NCI-H187 treated with DMSO at 0.1 percent for 48 hours (cell line): ENCODE measurements around the gene PARP1.
"Not testable (repeated sequence)": the region's sequence is repeated elsewhere in the genome, so short reads cannot be mapped to it uniquely, and the experiment has no call there.

ENCODE experiments used
- DNase-seq: peaks from one replicate; lab custom pipeline; 2025; lab: John Stamatoyannopoulos, UW

The PARP1 gene

GRCh38 chr1:226428791-226429461 is 21.0 kb upstream of the PARP1 start:
- DNase-seq: peak; percentile 64

DNA sequence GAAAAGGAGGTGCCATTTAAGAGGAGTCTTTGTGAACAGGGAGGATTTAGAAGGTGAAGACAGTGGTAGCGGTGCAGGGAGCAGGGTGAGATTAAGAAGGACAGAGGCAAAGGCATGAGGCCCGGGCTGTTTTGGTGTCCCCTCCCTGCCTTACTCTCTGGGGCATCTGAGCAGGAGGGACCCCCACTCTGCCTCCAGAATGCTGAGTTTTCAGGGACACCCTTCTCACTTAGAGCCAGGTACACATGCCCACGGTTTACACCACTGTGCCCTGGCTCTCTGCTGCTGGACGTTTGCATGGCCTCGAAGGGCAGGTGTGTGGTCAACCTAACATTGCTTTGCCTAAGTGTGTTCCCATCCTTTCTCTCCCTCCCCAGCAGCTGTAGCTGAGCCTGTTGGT is 20.5 kb upstream of the PARP1 start:
- DNase-seq: no peak

- DNase-seq: no peak
Observed at GRCh38 chr1:226427131-226427530, 19.2 kb upstream of the PARP1 start.

GRCh38 chr1:226426395-226426794 is 18.5 kb upstream of the PARP1 start:
- not testable (repeated sequence) for DNase-seq

DNA sequence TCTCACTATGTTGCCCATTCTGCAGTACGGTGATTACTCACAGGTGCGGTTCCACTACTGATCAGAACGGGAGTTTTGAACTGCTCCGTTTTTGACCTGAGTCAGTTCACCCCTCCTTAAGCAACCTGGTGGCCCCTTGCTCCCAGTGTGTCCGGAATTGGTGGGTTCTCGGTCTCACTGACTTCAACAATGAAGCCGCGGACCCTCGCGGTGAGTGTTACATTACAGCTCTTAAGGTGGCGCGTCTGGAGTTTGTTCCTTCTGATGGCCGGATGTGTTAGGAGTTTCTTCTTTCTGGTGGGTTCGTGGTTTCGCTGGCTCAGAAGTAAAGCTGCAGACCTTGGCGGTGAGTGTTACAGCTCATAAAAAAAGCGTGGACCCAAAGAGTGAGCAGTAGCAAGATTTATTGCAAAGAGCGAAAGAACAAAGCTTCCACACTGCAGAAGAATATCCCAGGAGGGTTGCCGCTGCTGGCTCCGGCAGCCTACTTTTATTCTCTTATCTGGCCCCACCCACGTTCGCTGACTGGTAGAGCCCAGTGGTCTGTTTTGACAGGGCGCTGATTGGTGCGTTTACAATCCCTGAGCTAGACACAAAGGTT is 17.6 kb upstream of the PARP1 start:
- no peak for DNase-seq

DNA sequence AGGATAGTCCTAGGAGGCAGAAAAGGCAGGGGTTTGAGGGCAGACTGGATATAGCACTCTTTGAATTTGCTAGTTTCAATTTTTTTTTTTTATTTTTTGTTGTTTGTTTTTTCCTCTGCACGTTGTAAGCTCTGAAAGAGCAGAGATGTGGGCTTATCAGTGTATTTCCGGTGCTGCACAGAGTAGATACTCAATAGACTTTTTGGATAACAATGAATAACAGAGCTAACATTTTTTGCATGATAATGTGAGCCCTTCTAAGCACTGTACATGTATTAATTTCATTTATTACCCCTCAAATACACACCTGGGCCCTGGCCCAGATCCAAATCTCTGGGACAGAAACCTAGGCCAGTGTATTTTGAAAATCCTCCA is 17.1 kb upstream of the PARP1 start:
- no peak for DNase-seq

DNA sequence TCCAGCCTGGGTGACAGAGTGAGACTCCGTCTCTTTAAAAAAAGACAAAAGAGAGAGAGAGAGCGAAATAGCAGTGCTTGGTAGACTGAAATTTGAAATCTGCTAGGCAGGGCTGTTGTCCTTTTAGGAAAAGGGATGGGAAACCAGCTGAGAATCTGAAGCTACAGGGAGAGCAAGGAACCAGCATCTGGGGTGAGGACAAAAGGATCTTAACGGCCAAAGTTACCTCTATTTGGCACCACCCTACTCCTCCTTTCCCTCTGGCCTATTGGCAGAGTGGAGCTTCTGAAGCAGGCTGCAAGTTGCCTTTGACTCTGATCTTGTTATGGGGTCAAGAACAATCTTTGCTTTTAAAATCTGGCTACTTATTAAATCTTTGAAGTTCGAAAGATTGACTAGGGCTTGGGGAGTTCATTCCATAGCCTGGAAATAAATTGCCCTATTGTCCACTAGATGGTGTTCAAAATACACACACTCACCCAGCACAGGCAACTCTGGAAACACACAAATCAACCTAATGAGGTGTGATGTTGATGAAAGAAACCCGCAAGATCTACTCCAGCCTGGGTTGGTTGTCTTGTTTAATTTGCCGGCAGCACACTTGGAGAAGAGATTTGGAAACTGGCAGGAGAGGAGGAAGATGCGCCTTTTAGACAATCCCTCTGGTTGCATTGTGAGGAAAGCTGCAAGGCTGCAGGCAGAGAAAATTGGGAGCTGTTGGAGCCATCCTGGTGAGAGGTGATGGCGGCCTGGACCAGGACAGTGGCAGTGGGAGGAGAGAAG is 16.5 kb upstream of the PARP1 start:
- no peak for DNase-seq

- no peak for DNase-seq
Observed at GRCh38 chr1:226422478-226422877, 14.6 kb upstream of the PARP1 start.

- no peak for DNase-seq
Observed at GRCh38 chr1:226420897-226421296, 13.0 kb upstream of the PARP1 start.

DNA sequence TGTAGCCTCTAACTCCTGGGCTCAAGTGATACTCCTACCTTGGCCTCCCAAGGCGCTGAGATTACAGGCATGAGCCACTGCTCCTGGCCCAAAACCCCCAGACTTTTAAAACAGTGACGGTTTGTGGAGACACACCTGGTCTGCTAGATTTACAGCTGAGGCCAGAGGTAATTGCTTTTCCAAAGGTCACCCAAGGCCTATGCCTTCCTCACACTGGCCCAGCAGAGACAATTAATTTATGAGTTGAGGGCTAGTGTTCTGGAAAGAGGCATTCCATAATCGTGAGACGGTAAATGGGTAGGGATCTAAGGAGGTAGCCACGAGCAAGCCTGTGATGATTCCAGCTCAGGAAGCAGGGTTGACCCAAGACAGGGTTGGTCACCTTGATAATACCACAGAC is 12.4 kb upstream of the PARP1 start:
- DNase-seq: no peak

DNA sequence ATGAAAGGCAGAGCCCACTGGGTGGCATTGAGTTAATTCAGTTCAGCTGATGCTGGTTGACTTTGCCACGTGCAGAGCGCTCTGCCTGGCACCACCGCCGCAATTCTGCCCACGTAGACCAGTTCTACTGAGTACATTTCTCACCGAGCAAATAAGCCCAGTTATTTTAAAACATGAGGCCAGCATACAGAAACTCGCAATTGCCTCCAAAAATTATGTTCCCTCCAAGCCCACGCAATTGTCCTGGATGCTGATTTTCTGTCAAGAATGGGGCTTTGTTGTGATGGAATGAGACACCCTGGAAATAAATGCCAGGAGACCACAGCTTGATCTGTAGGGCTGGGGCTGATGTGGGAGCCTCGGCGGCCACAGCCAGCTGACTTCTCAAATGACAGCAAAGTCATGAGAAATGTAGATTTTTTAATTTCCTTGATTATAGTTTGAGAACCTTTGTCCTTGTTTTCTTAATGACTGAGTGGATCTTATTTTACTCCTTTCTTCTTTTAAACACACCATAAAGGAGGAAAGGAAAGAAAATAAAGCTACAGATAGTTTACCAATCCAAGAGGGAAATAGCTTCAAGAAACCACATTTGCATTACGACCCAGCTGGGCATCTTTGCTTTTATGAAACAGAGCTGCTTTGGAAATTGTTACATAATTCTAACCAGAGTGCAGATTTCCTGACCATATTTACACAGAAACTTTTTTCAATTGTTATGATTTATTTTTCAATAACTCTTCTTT is 11.6 kb upstream of the PARP1 start:
- DNase-seq: no peak

- no peak for DNase-seq
Observed at GRCh38 chr1:226417830-226418546, 10.1 kb upstream of the PARP1 start.

- no peak for DNase-seq
Observed at GRCh38 chr1:226417350-226417749, 9.5 kb upstream of the PARP1 start.

DNA sequence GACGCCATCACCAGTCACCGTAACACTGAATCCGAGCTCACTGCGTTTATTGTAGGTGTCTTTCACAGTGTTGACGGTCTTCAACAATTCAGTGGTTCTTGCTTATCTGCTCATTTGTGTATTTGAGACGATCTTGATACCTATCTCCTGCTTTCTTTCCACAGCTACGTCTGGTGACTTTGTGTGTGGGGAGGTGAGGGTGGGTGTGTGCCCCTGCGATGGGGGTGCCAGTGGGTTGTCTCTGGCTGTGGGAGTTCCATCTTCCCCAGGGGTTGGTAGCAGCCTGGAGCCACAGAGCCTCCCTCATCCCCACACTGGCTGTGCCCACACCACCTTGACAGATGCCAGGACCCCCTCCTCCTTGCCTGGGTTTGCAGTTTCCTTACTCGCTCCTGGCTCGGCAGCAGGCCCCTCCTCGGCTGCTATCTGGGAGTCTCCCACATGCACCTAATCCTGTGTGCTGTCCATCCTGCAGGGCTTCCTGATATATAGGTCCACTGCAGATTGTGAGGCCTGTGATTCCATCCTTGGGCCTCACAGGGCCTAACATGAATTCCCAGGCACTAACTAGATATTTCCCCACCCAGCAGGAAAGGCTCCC is 6.3 kb upstream of the PARP1 start:
- DNase-seq: no peak

GRCh38 chr1:226411619-226412018 is 3.7 kb upstream of the PARP1 start:
- no peak for DNase-seq

- no peak for DNase-seq
Observed at GRCh38 chr1:226410958-226411357, 3.1 kb upstream of the PARP1 start.

DNA sequence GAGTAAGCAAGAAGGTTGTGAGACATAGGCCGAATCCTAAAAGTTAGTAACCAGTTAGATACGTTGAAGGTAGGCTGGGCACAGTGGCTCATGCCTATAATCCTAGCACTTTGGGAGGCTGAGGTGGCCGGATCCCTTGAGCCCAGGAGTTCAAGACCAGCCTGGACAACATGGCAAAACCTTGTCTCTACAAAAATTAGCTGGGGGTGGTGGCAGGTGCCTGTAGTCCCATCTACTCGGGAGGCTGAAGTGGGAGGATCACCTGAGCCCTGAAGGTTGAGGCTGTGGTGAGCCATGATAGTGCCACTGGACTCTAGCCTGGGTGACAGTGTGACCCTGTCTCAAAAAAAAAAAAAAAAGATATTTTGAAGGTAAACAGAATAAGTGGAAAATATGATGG is 1.5 kb upstream of the PARP1 start:
- no peak for DNase-seq

DNA sequence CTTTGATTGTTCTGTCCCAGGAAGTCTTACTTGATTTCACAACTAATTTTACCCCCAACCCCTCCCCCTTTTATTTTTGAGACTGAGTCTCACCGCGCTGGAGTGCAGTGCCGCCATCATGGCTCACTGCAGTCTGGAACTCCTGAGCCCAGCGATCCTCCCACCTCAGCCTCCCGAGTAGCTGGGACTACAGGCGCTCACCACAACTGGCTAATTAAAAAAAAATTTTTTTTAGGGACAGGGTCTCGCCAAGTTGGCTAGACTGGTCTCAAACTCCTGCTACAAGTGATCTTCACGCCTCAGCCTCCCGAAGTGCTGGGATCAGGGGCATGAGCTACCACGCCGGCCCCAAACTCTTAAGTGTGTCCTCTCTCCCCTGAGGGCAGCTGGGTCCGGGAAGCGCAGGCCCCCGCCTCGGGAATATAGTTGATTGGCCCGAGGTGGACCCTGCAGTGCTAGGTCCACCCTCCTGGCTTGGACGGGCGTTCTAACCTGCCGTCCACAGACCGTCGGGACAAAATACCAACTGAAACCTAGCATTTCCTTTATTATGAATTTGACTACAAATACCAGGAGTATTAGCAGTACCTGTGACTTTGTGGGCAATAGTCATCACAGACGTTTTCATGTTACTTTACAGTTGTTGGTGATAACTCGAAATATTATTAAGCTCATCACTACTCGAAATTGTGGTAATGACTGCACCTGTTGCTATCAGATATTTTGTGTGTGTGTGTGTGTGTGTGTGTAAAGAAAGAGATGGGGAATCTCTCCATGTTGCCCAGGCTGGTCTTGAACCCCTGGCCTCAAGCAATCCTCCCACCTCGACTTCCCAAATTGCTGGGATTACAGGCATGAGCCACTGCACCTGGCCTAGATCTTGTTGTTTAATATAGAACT is 642 bp upstream of the PARP1 start:
- DNase-seq: no peak

DNA sequence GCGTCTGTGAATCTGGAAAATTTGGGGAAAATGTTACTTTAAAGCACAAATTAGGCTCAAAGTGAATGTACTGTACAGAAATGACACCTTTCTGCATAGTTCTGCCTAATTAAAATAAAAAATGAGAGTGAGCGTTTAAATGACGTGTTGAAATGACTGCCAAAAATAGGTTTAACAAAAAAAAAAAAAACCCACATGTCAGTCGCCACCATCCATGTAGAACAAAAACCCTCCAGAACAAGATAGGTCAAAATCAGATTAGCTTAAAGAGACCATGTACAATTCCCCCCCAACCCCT is 745 bp downstream of the PARP1 start:
- no peak for DNase-seq

GRCh38 chr1:226406401-226406881 is 1.5 kb downstream of the PARP1 start:
- DNase-seq: no peak
